Stimulated activated CD8-positive, alpha-beta memory T cell treated with anti-CD3 and anti-CD28 coated beads, Interleukin-15, amount 100 ng/mL, for 1 hour (primary cell): ENCODE results near the gene TRABD2B.
"Not testable (repeated sequence)": the region's sequence is repeated elsewhere in the genome, so short reads cannot be mapped to it uniquely, and the experiment has no call there.

ENCODE experiments used
- DNase-seq: peaks from one replicate; pipeline ENCODE4 v3.0.0-alpha.2; 2020; ENCODE audit warnings: low read depth

The TRABD2B gene

GRCh38 chr1:47967864-47968555 lies 29.2 kb downstream of the TRABD2B start:
- no peak for DNase-seq

GRCh38 chr1:47965816-47966215 lies 31.4 kb downstream of the TRABD2B start:
- no peak for DNase-seq

- no peak for DNase-seq
Observed at GRCh38 chr1:47964636-47965035, 32.5 kb downstream of the TRABD2B start.

GRCh38 chr1:47963568-47964358 lies 33.4 kb downstream of the TRABD2B start:
- no peak for DNase-seq

GRCh38 chr1:47962750-47963492 lies 34.3 kb downstream of the TRABD2B start:
- DNase-seq = no peak

GRCh38 chr1:47961835-47962234 lies 35.4 kb downstream of the TRABD2B start:
- not testable (repeated sequence) for DNase-seq

- not testable (repeated sequence) for DNase-seq
Observed at GRCh38 chr1:47956491-47956890, 40.7 kb downstream of the TRABD2B start.

- DNase-seq = no peak
Observed at GRCh38 chr1:47953661-47954060, 43.5 kb downstream of the TRABD2B start.

GRCh38 chr1:47951545-47952235 lies 45.5 kb downstream of the TRABD2B start:
- DNase-seq = no peak

- no peak for DNase-seq
Observed at GRCh38 chr1:47951026-47951425, 46.2 kb downstream of the TRABD2B start.

- no peak for DNase-seq
Observed at GRCh38 chr1:47950471-47950870, 46.7 kb downstream of the TRABD2B start.

GRCh38 chr1:47948126-47948525 lies 49.1 kb downstream of the TRABD2B start:
- DNase-seq = no peak

- DNase-seq = no peak
Observed at GRCh38 chr1:47947531-47947930, 49.7 kb downstream of the TRABD2B start.

GRCh38 chr1:47944561-47944960 lies 52.6 kb downstream of the TRABD2B start:
- DNase-seq = no peak

GRCh38 chr1:47942240-47942629 lies 55.0 kb downstream of the TRABD2B start:
- no peak for DNase-seq

GRCh38 chr1:47941609-47942239 lies 55.5 kb downstream of the TRABD2B start:
- no peak for DNase-seq

- DNase-seq = no peak
Observed at GRCh38 chr1:47940779-47941178, 56.4 kb downstream of the TRABD2B start.

- DNase-seq = no peak
Observed at GRCh38 chr1:47940326-47940725, 56.9 kb downstream of the TRABD2B start.

GRCh38 chr1:47938520-47938919 lies 58.7 kb downstream of the TRABD2B start:
- DNase-seq = no peak

GRCh38 chr1:47937586-47938254 lies 59.5 kb downstream of the TRABD2B start:
- no peak for DNase-seq

- DNase-seq = no peak
Observed at GRCh38 chr1:47936916-47937551, 60.2 kb downstream of the TRABD2B start.
